Hepatocyte (in vitro differentiated cells): Measurements from ENCODE around the gene CDC5L.

ENCODE experiments used
- CTCF ChIP-seq: fragments of 200-600 bp; sonication (generic); IDR thresholded peaks from 2 replicates; pipeline ENCODE4 v1.5.1; 2016; ENCODE audit warnings: antibody characterized with exemption, mild to moderate bottlenecking; ENCODE audit not compliant: poor library complexity
- EZH2 ChIP-seq: fragments of 200-600 bp; sonication (generic); IDR thresholded peaks from 2 replicates; pipeline ENCODE4 v1.6.1; 2016; ENCODE audit warnings: antibody characterized with exemption, mild to moderate bottlenecking, borderline replicate concordance
- EZH2phosphoT487 ChIP-seq: fragments of 200-600 bp; sonication (generic); IDR thresholded peaks from one replicate; pipeline ENCODE4 v1.6.1; 2018; ENCODE audit warnings: antibody characterized with exemption, mild to moderate bottlenecking, low read depth, moderate library complexity; ENCODE audit not compliant: unreplicated experiment, severe bottlenecking

- TF ChIP-seq CTCF: no peak
- no peak for TF ChIP-seq EZH2
- no peak for TF ChIP-seq EZH2phosphoT487
These were observed 38.4 kb downstream of the CDC5L start for GRCh38 chr6:44425951-44426350.
